Ectodermal cell (in vitro differentiated cells): Measurements from ENCODE around the gene STT3B.

Experiments used
- H3K27ac ChIP-seq: 2 replicates; pipeline ENCODE4 v1.7.0; 2013; ENCODE audit warnings: mild to moderate bottlenecking, low read depth, low read length; ENCODE audit not compliant: insufficient read depth, poor library complexity, severe bottlenecking
- H3K27me3 ChIP-seq: 2 replicates; pipeline ENCODE4 v1.7.0; 2013; ENCODE audit warnings: mild to moderate bottlenecking, low read length; ENCODE audit not compliant: insufficient read depth, control insufficient read depth, poor library complexity, severe bottlenecking
- H3K36me3 ChIP-seq: one replicate; pipeline ENCODE4 v1.7.0; 2013; ENCODE audit warnings: low read length; ENCODE audit not compliant: control insufficient read depth, insufficient read depth
- H3K4me1 ChIP-seq: one replicate; pipeline ENCODE4 v1.7.0; 2013; ENCODE audit warnings: low read length; ENCODE audit not compliant: control insufficient read depth, insufficient read depth
- H3K4me3 ChIP-seq: 2 replicates; pipeline ENCODE4 v1.7.0; 2013; ENCODE audit warnings: low read depth, low read length, control low read depth; ENCODE audit not compliant: insufficient read depth
- H3K9me3 ChIP-seq: 2 replicates; pipeline ENCODE4 v1.7.0; 2013; ENCODE audit warnings: mild to moderate bottlenecking, low read length, moderate library complexity; ENCODE audit not compliant: control insufficient read depth
- WGBS, 2 experiments: methylation state at CpG; one replicate each; pipeline ENCODE4 v1.1.7; 2013; ENCODE audit warnings: missing lambda C conversion rate in 2 of 2; 5-methylcytosine and 5-hydroxymethylcytosine counted together

Gene STT3B

DNA sequence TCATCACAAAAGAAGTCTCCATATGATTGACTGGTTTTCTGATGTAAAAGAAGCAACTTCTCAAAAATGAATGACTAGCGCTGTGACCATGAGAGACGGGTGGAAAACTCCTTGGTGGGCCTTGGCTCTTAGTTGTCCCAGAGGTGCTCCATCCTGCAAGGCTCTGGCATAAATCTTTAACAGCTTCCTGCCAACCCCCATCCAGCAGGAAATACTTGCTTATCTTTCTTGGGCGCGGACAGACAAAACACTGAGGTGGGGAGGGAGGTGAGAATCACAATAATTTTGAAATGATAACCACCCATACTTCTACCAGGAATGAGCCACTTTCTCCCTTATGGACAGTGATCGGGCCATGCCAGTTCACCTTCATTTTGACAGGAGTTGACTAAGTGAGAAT, 128.6 kb downstream of the STT3B start:
- H3K9me3 ChIP-seq, result no peaks in the 10 kb centered on the region
- H3K27ac ChIP-seq, result no peak overlapping the region
- no peaks in the 10 kb centered on the region for H3K36me3 ChIP-seq
- H3K4me1 ChIP-seq, result no peaks in the 10 kb centered on the region
- no peaks in the 10 kb centered on the region for H3K27me3 ChIP-seq
- no peak overlapping the region for H3K4me3 ChIP-seq
- 80 to 90% methylated on average over 2 to 5 of the region's 5 CpGs for WGBS, 2 experiments

- H3K27ac ChIP-seq, result no peak overlapping the region
- WGBS, 2 experiments, result 83 to 86% methylated on average over 5 of the region's 5 CpGs
- H3K27me3 ChIP-seq, result no peaks in the 10 kb centered on the region
- no peaks in the 10 kb centered on the region for H3K4me1 ChIP-seq
- H3K36me3 ChIP-seq, result no peaks in the 10 kb centered on the region
- no peak overlapping the region for H3K4me3 ChIP-seq
- H3K9me3 ChIP-seq, result no peaks in the 10 kb centered on the region
These were observed 129.4 kb downstream of the STT3B start for GRCh38 chr3:31661993-31662670.

- Histone ChIP-seq H3K4me3 (no peak overlapping the region), H3K9me3 (no peaks in the 10 kb centered on the region), H3K27me3 (no peaks in the 10 kb centered on the region), H3K36me3 (no peaks in the 10 kb centered on the region), H3K4me1 (no peaks in the 10 kb centered on the region), H3K27ac (no peak overlapping the region)
- WGBS, 2 experiments, result 96 to 97% methylated on average over 17 of the region's 17 CpGs
These were observed 131.3 kb downstream of the STT3B start for GRCh38 chr3:31664031-31664430.

DNA sequence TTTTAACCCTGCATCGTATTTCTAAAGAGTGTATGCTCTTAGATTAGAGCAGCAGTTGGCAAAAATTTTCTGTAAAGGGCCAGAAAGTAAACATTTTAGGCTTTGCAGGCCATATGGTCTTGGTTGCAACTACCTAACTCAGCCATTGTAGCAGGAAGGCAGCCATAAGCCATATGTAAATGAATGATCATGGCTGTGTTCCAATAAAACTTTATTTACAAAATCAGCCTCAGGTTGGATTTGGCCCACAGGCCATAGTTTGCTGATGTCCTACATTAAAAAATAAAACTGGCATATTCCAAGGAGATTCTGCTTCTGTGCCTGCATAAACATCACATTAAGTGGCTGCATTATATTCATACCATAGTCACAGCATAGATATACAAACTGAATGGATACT, 134.9 kb downstream of the STT3B start:
- Histone ChIP-seq H3K4me3 (no peak overlapping the region), H3K4me1 (no peaks in the 10 kb centered on the region), H3K36me3 (no peaks in the 10 kb centered on the region), H3K27me3 (no peaks in the 10 kb centered on the region), H3K9me3 (no peaks in the 10 kb centered on the region), H3K27ac (no peak overlapping the region)
- 100% methylated on average over 1 of the region's 1 CpG for WGBS, 2 experiments

- 85 to 92% methylated on average over 4 of the region's 4 CpGs for WGBS, 2 experiments
- H3K4me3 ChIP-seq, result no peak overlapping the region
- H3K4me1 ChIP-seq, result no peaks in the 10 kb centered on the region
- H3K9me3 ChIP-seq, result no peaks in the 10 kb centered on the region
- H3K27me3 ChIP-seq, result no peaks in the 10 kb centered on the region
- H3K27ac ChIP-seq, result no peak overlapping the region
- H3K36me3 ChIP-seq, result no peaks in the 10 kb centered on the region
These were observed 135.5 kb downstream of the STT3B start for GRCh38 chr3:31668242-31668641.

- Histone ChIP-seq H3K36me3 (no peaks in the 10 kb centered on the region), H3K9me3 (no peaks in the 10 kb centered on the region), H3K27me3 (no peaks in the 10 kb centered on the region), H3K27ac (no peak overlapping the region), H3K4me3 (no peak overlapping the region), H3K4me1 (no peaks in the 10 kb centered on the region)
- 100% methylated on average over 1 of the region's 1 CpG; no CpG with 5 or more reads in 1 of the 2 experiments for WGBS, 2 experiments
These were observed 137.4 kb downstream of the STT3B start for GRCh38 chr3:31670136-31670535.

DNA sequence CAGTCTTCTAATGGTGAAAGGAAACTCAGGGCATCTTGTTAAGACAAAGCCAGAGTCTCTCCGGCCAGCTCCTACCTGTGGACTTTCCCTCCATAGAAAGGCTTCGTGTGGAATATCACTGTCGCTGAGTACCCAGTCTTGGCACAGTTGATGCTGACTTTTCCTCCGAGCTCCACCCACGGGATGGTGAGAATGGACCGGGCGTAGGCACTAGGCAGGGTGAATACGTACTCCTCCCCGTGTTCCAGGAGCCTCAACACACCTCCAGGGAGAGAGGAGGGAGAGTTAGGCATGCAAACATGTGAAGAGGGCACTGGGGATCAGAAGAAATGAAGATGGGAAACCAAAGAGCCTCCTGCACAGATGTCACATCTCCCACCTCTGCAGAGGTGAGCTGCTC, 138.0 kb downstream of the STT3B start:
- H3K4me3 ChIP-seq, result no peak overlapping the region
- no peak overlapping the region for H3K27ac ChIP-seq
- H3K9me3 ChIP-seq, result no peaks in the 10 kb centered on the region
- H3K36me3 ChIP-seq, result no peaks in the 10 kb centered on the region
- 91 to 93% methylated on average over 9 of the region's 9 CpGs for WGBS, 2 experiments
- H3K27me3 ChIP-seq, result no peaks in the 10 kb centered on the region
- no peaks in the 10 kb centered on the region for H3K4me1 ChIP-seq

GRCh38 chr3:31671451-31671850, 138.7 kb downstream of the STT3B start:
- Histone ChIP-seq H3K36me3 (no peaks in the 10 kb centered on the region), H3K4me3 (no peak overlapping the region), H3K4me1 (no peaks in the 10 kb centered on the region), H3K27me3 (no peaks in the 10 kb centered on the region), H3K9me3 (no peaks in the 10 kb centered on the region), H3K27ac (no peak overlapping the region)
- WGBS, 2 experiments, result 80 to 97% methylated on average over 2 of the region's 2 CpGs

- no peaks in the 10 kb centered on the region for H3K9me3 ChIP-seq
These were observed 139.3 kb downstream of the STT3B start for GRCh38 chr3:31671976-31672375.

DNA sequence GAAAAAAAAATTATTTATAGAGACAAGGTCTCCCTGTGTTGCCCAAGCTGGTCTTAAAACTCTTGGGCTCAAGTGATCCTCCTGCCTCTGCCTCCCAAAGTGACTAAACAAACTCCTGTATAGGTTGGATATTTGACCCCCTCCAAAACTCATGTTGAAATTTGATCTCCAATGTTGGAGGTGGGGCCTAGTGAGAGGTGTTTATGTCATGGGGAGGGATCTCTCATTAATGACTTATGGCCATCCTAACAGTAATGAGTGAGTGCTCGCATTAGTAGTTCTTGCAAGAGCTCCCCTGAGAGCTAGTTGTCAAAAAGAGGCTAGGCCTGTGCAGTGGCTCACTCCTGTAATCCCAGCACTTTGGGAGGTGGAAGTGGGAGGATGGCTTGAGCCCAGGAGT, 141.2 kb downstream of the STT3B start:
- Histone ChIP-seq H3K27me3 (no peaks in the 10 kb centered on the region), H3K4me3 (no peak overlapping the region), H3K9me3 (no peaks in the 10 kb centered on the region), H3K36me3 (no peaks in the 10 kb centered on the region), H3K27ac (no peak overlapping the region), H3K4me1 (peaks cover 5% of the 10 kb centered on the region)
- 89 to 91% methylated on average over 1 of the region's 1 CpG for WGBS, 2 experiments

More at GRCh38 chr3:31671976-31672375, 139.3 kb downstream of the STT3B start:
- H3K27me3 ChIP-seq, result no peaks in the 10 kb centered on the region
- no peaks in the 10 kb centered on the region for H3K4me1 ChIP-seq
- no peaks in the 10 kb centered on the region for H3K36me3 ChIP-seq
- WGBS, 2 experiments, result 92 to 95% methylated on average over 3 to 5 of the region's 6 CpGs
- no peak overlapping the region for H3K4me3 ChIP-seq
- no peak overlapping the region for H3K27ac ChIP-seq

DNA sequence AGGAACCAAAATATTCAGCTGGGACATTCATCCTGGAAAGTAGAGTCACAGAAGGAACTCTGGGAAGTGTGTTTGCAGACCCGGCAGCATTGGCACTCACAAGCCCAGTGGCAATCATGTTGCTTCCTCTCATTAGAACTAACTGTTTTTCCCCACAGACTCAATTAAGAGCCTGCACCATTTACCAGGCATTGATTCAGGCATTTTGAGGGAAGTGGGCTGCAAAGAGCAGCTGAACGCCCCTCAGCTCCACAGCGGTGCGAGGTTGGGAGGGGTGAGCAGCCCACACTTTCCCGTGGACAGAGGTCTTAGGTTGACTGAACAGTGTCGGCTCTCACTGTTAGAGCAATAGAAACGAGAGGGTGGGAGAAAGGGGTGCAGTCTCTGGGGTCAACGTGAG, 143.8 kb downstream of the STT3B start:
- no peak overlapping the region for H3K4me3 ChIP-seq
- no peaks in the 10 kb centered on the region for H3K36me3 ChIP-seq
- peaks cover 19% of the 10 kb centered on the region for H3K4me1 ChIP-seq
- WGBS, 2 experiments, result 91% methylated on average over 8 of the region's 8 CpGs
- no peak overlapping the region for H3K27ac ChIP-seq
- H3K27me3 ChIP-seq, result no peaks in the 10 kb centered on the region
- no peaks in the 10 kb centered on the region for H3K9me3 ChIP-seq
